Activated CD4-positive, alpha-beta T cell treated with anti-CD3 and anti-CD28 coated beads, Interleukin-2, Interleukin-6, amounts not matched to agents 100 ng/mL and 50 ng/mL, durations not matched to agents 16 hours and 8 hours (primary cell): ENCODE measurements around the gene DNASE1L1.

Source experiments
- DNase-seq: peaks from one replicate; pipeline ENCODE4 v3.0.0-alpha.2; 2020

Gene DNASE1L1

GRCh38 chrX:154436374-154436982, 27.4 kb upstream of the DNASE1L1 start:
- DNase-seq, result peak; percentile 53

GRCh38 chrX:154435171-154435733, 26.2 kb upstream of the DNASE1L1 start:
- DNase-seq, result no peak

GRCh38 chrX:154434394-154435168, 25.5 kb upstream of the DNASE1L1 start:
- no peak for DNase-seq

GRCh38 chrX:154433605-154434004, 24.6 kb upstream of the DNASE1L1 start:
- DNase-seq, result no peak

- DNase-seq, result no peak
These were observed 23.2 kb upstream of the DNASE1L1 start for GRCh38 chrX:154432210-154432609.

- no peak for DNase-seq
These were observed 22.3 kb upstream of the DNASE1L1 start for GRCh38 chrX:154431341-154431740.

GRCh38 chrX:154430916-154431315, 21.9 kb upstream of the DNASE1L1 start:
- no peak for DNase-seq

- DNase-seq, result no peak
These were observed 21.4 kb upstream of the DNASE1L1 start for GRCh38 chrX:154430479-154430878.

GRCh38 chrX:154429711-154430110, 20.7 kb upstream of the DNASE1L1 start:
- no peak for DNase-seq

- peak; percentile 94 for DNase-seq
These were observed 19.4 kb upstream of the DNASE1L1 start, which contains the start of gene ATP6AP1 for GRCh38 chrX:154428176-154429171. TSS of gene ATP6AP1 (plus strand) at chrX:154428677. CDS start at chrX:154428693, 16 bp downstream.

GRCh38 chrX:154426916-154427770, 18.1 kb upstream of the DNASE1L1 start:
- no peak for DNase-seq

- DNase-seq, result no peak
These were observed 11.3 kb upstream of the DNASE1L1 start for GRCh38 chrX:154420402-154420756.

GRCh38 chrX:154419688-154420401, 10.8 kb upstream of the DNASE1L1 start:
- no peak for DNase-seq

GRCh38 chrX:154419189-154419588, 10.1 kb upstream of the DNASE1L1 start:
- DNase-seq, result no peak

GRCh38 chrX:154417157-154417556, 8.1 kb upstream of the DNASE1L1 start:
- no peak for DNase-seq

- DNase-seq, result no peak
These were observed 4.1 kb upstream of the DNASE1L1 start for GRCh38 chrX:154413142-154413541.

GRCh38 chrX:154412468-154412867, 3.4 kb upstream of the DNASE1L1 start:
- peak; percentile 61 for DNase-seq

GRCh38 chrX:154411981-154412340, 2.9 kb upstream of the DNASE1L1 start:
- peak; percentile 74 for DNase-seq

GRCh38 chrX:154408659-154409221, 314 bp downstream of the DNASE1L1 start:
- DNase-seq, result no peak

- DNase-seq, result no peak
These were observed 4.3 kb downstream of the DNASE1L1 start for GRCh38 chrX:154404625-154405192.

GRCh38 chrX:154403858-154404257, 5.2 kb downstream of the DNASE1L1 start:
- no peak for DNase-seq
